Tibial artery (tissue), 4 donors: Measurements from ENCODE around the gene PARP1.

Source experiments
- DNase-seq, 2 donors: peaks; one replicate each; pipeline ENCODE4 v3.0.0-alpha.2; 2019
- H3K27ac ChIP-seq, 2 donors: fragments of 200-600 bp; sonication (generic) in 1 of 2; 1 replicate in 1 of 2; 2 replicates in 1 of 2; pipeline ENCODE4 v1.5.1; 2018 to 2019; ENCODE audit warnings: mild to moderate bottlenecking in 1 of 2
- H3K27me3 ChIP-seq, 2 donors: fragments of 200-600 bp; sonication (generic) in 1 of 2; one replicate each; pipeline versions ENCODE4 v1.5.1 to v1.6.0; 2016 to 2019
- H3K36me3 ChIP-seq, 3 donors: fragments of 200-600 bp; sonication (generic) in 2 of 3; one replicate each; pipeline ENCODE4 v1.5.1; 2016 to 2019; ENCODE audit warnings: mild to moderate bottlenecking in 2 of 3
- H3K4me1 ChIP-seq, 4 donors: fragments of 200-600 bp; sonication (generic) in 2 of 4; 1 replicate in 3 of 4; 2 replicates in 1 of 4; pipeline ENCODE4 v1.5.1; 2016 to 2019
- H3K4me3 ChIP-seq, 2 donors: fragments of 200-600 bp; sonication (generic) in 1 of 2; 1 replicate in 1 of 2; 2 replicates in 1 of 2; pipeline ENCODE4 v1.5.1; 2018 to 2019; ENCODE audit warnings: mild to moderate bottlenecking in 2 of 2
- H3K9me3 ChIP-seq, 3 donors: fragments of 200-600 bp; sonication (generic) in 1 of 3; one replicate each; pipeline ENCODE4 v1.5.1; 2016 to 2019
- intact Hi-C: fragments of 100-400 bp; cut with DNase I; formaldehyde crosslinking; loops from one replicate; pipeline ENCODE4 v1.15.0; 2023; ENCODE audit warnings: low total_unique reads
- TF ChIP-seq, protein P1 (sequence below), 2 experiments: fragments of 200-600 bp in 1 of 2; fragments of 450-650 bp in 1 of 2; IDR thresholded peaks; one replicate each; pipeline ENCODE4 v1.5.1; 2017 to 2019; ENCODE audit warnings: antibody characterized with exemption in 2 of 2, mild to moderate bottlenecking in 1 of 2, moderate library complexity in 1 of 2

The PARP1 gene

DNA sequence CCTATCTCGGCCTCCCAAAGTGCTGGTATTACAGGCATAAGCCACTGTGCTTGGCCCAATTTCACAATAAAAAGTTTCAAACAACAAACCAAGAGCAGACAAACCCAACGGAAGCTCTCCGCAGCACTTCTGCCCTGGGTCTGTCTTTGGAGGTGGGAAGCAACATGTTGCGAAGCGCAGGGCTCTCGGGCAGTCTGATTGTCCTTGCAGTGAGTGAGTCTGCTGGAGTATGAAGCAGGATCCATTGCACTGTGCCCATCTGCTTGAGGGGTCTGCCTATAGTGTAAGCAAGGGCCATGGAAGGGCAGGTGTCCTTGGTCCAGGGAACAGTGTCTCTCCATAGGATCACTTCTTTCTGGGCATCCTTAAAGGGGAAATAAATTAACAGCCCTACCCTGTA lies 14.6 kb upstream of the PARP1 start:
- Histone ChIP-seq H3K36me3 (no peaks in the 10 kb centered on the region), H3K4me1 (no peaks in the 10 kb centered on the region), H3K9me3 (no peaks in the 10 kb centered on the region), H3K27ac (no peak overlapping the region), H3K27me3 (peaks cover 0 to 12% of the 10 kb centered on the region in 2 donors), H3K4me3 (no peak overlapping the region)
- DNase-seq: no peak
- TF ChIP-seq, protein P1, sequence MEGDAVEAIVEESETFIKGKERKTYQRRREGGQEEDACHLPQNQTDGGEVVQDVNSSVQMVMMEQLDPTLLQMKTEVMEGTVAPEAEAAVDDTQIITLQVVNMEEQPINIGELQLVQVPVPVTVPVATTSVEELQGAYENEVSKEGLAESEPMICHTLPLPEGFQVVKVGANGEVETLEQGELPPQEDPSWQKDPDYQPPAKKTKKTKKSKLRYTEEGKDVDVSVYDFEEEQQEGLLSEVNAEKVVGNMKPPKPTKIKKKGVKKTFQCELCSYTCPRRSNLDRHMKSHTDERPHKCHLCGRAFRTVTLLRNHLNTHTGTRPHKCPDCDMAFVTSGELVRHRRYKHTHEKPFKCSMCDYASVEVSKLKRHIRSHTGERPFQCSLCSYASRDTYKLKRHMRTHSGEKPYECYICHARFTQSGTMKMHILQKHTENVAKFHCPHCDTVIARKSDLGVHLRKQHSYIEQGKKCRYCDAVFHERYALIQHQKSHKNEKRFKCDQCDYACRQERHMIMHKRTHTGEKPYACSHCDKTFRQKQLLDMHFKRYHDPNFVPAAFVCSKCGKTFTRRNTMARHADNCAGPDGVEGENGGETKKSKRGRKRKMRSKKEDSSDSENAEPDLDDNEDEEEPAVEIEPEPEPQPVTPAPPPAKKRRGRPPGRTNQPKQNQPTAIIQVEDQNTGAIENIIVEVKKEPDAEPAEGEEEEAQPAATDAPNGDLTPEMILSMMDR (IDR thresholded peaks at IDR 0.05): no peak
- intact Hi-C loops: no loop called here

DNA sequence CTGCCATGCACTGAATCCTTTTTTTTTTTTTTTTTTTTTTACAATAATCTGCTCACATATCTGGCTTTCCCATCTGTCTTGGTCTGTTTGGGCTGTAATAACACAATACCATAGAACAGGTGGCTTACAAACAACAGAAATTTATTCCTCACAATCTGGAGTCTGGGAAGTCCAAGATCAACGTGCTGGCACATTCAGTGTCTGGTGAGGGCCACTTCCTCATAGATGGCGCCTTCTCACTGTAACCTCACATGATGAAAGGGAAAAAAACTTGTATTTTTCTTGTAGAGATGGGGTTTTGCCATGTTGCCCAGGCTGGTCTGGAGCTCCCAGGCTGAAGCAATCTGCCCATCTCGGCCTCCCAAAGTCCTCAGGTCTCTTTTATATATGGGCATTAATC lies 13.0 kb upstream of the PARP1 start:
- DNase-seq: no peak
- Histone ChIP-seq H3K4me1 (no peaks in the 10 kb centered on the region), H3K27ac (no peak overlapping the region), H3K9me3 (no peaks in the 10 kb centered on the region), H3K4me3 (no peak overlapping the region), H3K36me3 (no peaks in the 10 kb centered on the region), H3K27me3 (no peaks in the 10 kb centered on the region)
- TF ChIP-seq, protein P1 (IDR thresholded peaks at IDR 0.05): no peak
- intact Hi-C loops: no loop called here

DNA sequence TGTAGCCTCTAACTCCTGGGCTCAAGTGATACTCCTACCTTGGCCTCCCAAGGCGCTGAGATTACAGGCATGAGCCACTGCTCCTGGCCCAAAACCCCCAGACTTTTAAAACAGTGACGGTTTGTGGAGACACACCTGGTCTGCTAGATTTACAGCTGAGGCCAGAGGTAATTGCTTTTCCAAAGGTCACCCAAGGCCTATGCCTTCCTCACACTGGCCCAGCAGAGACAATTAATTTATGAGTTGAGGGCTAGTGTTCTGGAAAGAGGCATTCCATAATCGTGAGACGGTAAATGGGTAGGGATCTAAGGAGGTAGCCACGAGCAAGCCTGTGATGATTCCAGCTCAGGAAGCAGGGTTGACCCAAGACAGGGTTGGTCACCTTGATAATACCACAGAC lies 12.4 kb upstream of the PARP1 start:
- Histone ChIP-seq H3K9me3 (no peaks in the 10 kb centered on the region), H3K4me1 (no peaks in the 10 kb centered on the region), H3K4me3 (no peak overlapping the region), H3K27me3 (no peaks in the 10 kb centered on the region), H3K27ac (no peak overlapping the region), H3K36me3 (no peaks in the 10 kb centered on the region)
- intact Hi-C loops: no loop called here
- TF ChIP-seq, protein P1 (IDR thresholded peaks at IDR 0.05): no peak
- DNase-seq: no peak

DNA sequence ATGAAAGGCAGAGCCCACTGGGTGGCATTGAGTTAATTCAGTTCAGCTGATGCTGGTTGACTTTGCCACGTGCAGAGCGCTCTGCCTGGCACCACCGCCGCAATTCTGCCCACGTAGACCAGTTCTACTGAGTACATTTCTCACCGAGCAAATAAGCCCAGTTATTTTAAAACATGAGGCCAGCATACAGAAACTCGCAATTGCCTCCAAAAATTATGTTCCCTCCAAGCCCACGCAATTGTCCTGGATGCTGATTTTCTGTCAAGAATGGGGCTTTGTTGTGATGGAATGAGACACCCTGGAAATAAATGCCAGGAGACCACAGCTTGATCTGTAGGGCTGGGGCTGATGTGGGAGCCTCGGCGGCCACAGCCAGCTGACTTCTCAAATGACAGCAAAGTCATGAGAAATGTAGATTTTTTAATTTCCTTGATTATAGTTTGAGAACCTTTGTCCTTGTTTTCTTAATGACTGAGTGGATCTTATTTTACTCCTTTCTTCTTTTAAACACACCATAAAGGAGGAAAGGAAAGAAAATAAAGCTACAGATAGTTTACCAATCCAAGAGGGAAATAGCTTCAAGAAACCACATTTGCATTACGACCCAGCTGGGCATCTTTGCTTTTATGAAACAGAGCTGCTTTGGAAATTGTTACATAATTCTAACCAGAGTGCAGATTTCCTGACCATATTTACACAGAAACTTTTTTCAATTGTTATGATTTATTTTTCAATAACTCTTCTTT lies 11.6 kb upstream of the PARP1 start:
- Histone ChIP-seq H3K27me3 (no peaks in the 10 kb centered on the region), H3K36me3 (no peaks in the 10 kb centered on the region), H3K9me3 (no peaks in the 10 kb centered on the region), H3K4me3 (no peak overlapping the region), H3K27ac (no peak overlapping the region), H3K4me1 (no peaks in the 10 kb centered on the region)
- DNase-seq: no peak
- TF ChIP-seq, protein P1 (IDR thresholded peaks at IDR 0.05): no peak
- intact Hi-C loops: loop anchor here (10.0 kb wide), 1 partner anchor 185 kb away; no protein-coding TSS in a partner anchor

DNA sequence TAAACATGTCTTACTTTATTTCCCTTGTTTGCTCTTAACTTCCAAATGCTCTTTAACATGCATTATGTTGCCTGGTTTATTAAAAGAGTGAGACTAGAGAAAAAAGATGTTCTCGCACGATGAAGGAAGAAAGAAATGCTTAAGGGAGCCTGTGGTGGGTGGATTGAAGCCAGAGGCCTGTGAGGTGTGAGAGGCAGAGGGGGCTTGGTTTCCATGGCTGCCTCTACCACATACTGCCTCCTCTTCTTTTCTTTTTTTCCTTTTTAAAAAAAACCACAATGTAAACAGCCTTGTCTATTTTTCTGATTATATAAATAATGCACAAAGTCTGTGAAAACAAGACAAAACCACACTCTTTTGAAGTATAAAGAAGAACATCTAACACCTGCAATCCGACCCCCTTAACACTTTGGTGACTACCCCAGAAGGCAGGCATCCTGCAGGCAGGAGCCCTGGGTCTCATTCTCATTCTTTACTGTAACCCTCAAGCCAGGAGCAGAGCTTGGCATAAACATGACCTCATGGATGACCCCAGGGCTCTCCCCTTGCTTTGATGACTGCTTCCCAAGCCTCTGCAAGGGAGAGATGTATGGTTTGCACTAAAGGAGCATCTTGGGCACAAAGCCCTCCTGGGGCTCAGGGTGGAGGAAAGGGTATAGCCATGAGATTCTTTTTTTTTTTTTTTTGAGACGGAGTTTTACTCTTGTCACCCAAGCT lies 10.1 kb upstream of the PARP1 start:
- H3K4me1 ChIP-seq: no peaks in the 10 kb centered on the region
- no peak overlapping the region for H3K4me3 ChIP-seq
- H3K27ac ChIP-seq: no peak overlapping the region
- intact Hi-C loops: loop anchor here (10.0 kb wide), 1 partner anchor 187 kb away; no protein-coding TSS in a partner anchor
- no peaks in the 10 kb centered on the region for H3K36me3 ChIP-seq
- H3K27me3 ChIP-seq: no peaks in the 10 kb centered on the region
- TF ChIP-seq, protein P1 (IDR thresholded peaks at IDR 0.05): no peak
- no peaks in the 10 kb centered on the region for H3K9me3 ChIP-seq
- no peak for DNase-seq
